ENCODE data around the gene METTL6. TPM values are rescaled to one million over a fixed set of nuclear protein-coding genes. Genes with fewer than 3 reads are reported as not detected.

Gene METTL6
- total and polyA plus RNA-seq, 2 of the 4 experiments (the other 2 are of a cell fraction) = 15.4 to 21.5 TPM

GRCh38 chr3:15476378-15476777 is 49.0 kb upstream of the METTL6 start:
- intact Hi-C loops (cut with micrococcal nuclease) = no loop called here

More at GRCh38 chr3:15476378-15476777, 49.0 kb upstream of the METTL6 start:
- Histone ChIP-seq H3K4me1 (ENCODE audit: control insufficient read depth, insufficient read depth, low read length) (no peaks in the 10 kb centered on the region), H3K4ac (ENCODE audit: low read depth, low read length) (no peak overlapping the region), H3K56ac (ENCODE audit: extremely low read depth, insufficient read depth, low read length) (no peak overlapping the region), H4K8ac (ENCODE audit: low read depth in 2 of 2, low read length in 2 of 2) (no peak overlapping the region), H3K9me3 (ENCODE audit: control insufficient read depth, insufficient read depth, low read length) (no peaks in the 10 kb centered on the region), H2AK5ac (ENCODE audit: low read depth, low read length) (no peak overlapping the region), H3K9me1 (ENCODE audit: insufficient read depth, low read length) (no peaks in the 10 kb centered on the region), H3K27ac (ENCODE audit: insufficient read depth, low read length) (no peak overlapping the region), H4K91ac (ENCODE audit: insufficient read depth, low read depth, low read length) (no peak overlapping the region), H2AFZ (replicated peaks; ENCODE audit: low read length, poor library complexity) (no peak overlapping the region), H2BK120ac (ENCODE audit: low read depth, low read length) (no peak overlapping the region), H3K27me3 (ENCODE audit: control insufficient read depth, insufficient read depth, low read length) (no peaks in the 10 kb centered on the region; the same call in 1 of the 2 replicates), H3K4me2 (ENCODE audit: low read depth, low read length) (no peak overlapping the region), H2BK20ac (ENCODE audit: low read depth, low read length) (no peak overlapping the region), H3K79me1 (ENCODE audit: low read depth in 1 of 2, low read length in 2 of 2) (no peaks in the 10 kb centered on the region), H2BK5ac (ENCODE audit: low read depth, low read length, poor library complexity, severe bottlenecking) (no peak overlapping the region), H3K18ac (ENCODE audit: low read depth, low read length) (no peak overlapping the region), H3K4me3 (ENCODE audit: insufficient read depth, low read depth, low read length) (no peak overlapping the region), H2BK15ac (ENCODE audit: low read depth, low read length) (no peak overlapping the region), H3K9ac (ENCODE audit: low read depth, low read length) (no peak overlapping the region), H4K5ac (ENCODE audit: low read depth, low read length) (no peak overlapping the region), H3K36me3 (ENCODE audit: control insufficient read depth, insufficient read depth, low read length) (no peaks in the 10 kb centered on the region), H3K23ac (ENCODE audit: low read depth, low read length) (no peak overlapping the region), H2AK9ac (replicated peaks; ENCODE audit: low read depth, low read length, poor library complexity) (no peak overlapping the region), H3K14ac (replicated peaks; ENCODE audit: low read depth, low read length) (no peak overlapping the region), H4K20me1 (ENCODE audit: insufficient read depth, low read length) (no peaks in the 10 kb centered on the region)
- no TSS peak for BruUV-seq (replicated peaks)
- in situ Hi-C loops (cut with MboI; ENCODE audit: low sequenced_read_pairs) = no loop called here
- dilution Hi-C loops (cut with HindIII; ENCODE audit: low sequenced_read_pairs, unreplicated experiment) = no loop called here
- POLR2A ChIA-PET (ENCODE audit: unreplicated experiment) = interaction anchor here (0.7 kb wide), 1 partner anchor 13 kb away, joined by 4 read pairs; no protein-coding TSS in a partner anchor
- peak; percentile 67 for ATAC-seq (ENCODE audit: low read depth)
- no CpG with 5 or more reads among the region's 3 CpGs for WGBS, 2 experiments (ENCODE audit: extremely low coverage in 2 of 2, insufficient read length in 1 of 2)
- DNase-seq = peak; percentile 61
- CTCF ChIA-PET = no interaction called here
- no peak for TF ChIP-seq MAFK (IDR thresholded peaks at IDR 0.05; ENCODE audit: low read depth, low read length)
- TF ChIP-seq NFE2L2 (IDR thresholded peaks at IDR 0.05; ENCODE audit: low read depth, low read length) = no peak
- no peak for TF ChIP-seq SMC3 (IDR thresholded peaks at IDR 0.05; ENCODE audit: low read depth, low read length)
- TF ChIP-seq BHLHE40 (IDR thresholded peaks at IDR 0.05; ENCODE audit: low read depth, low read length) = no peak
- no peak for TF ChIP-seq CTCF (conservative IDR thresholded peaks at IDR 0.05; ENCODE audit: low read depth, low read length)
- no peak for TF ChIP-seq MXI1 (IDR thresholded peaks at IDR 0.05; ENCODE audit: borderline replicate concordance, low read depth, low read length)
- no peak for TF ChIP-seq RCOR1 (IDR thresholded peaks at IDR 0.05; ENCODE audit: insufficient replicate concordance, low read length)
- no peak for TF ChIP-seq FOS (IDR thresholded peaks at IDR 0.05; ENCODE audit: low read depth, low read length)
- TF ChIP-seq ELK1 (IDR thresholded peaks at IDR 0.05; ENCODE audit: borderline replicate concordance, low read depth, low read length) = no peak
- TF ChIP-seq MAZ (IDR thresholded peaks at IDR 0.05; ENCODE audit: borderline replicate concordance, low read depth, low read length) = no peak
- TF ChIP-seq CEBPB (IDR thresholded peaks at IDR 0.05; ENCODE audit: low read depth, low read length) = no peak
- TF ChIP-seq POLR2A (IDR thresholded peaks at IDR 0.05; ENCODE audit: low read depth, low read length) = no peak
- no peak for TF ChIP-seq CHD1 (IDR thresholded peaks at IDR 0.05; ENCODE audit: low read depth, low read length)
- no peak for TF ChIP-seq USF2 (IDR thresholded peaks at IDR 0.05; ENCODE audit: low read depth, low read length)
